Measurements from ENCODE around the gene GOLGA7B.

Gene GOLGA7B

GRCh38 chr10:97895915-97896314 lies 46.3 kb downstream of the GOLGA7B start:
- DNase-seq (ENCODE audit: low read depth): no peak

- DNase-seq (ENCODE audit: low read depth): no peak
Measured at GRCh38 chr10:97896756-97897358, 47.2 kb downstream of the GOLGA7B start.

GRCh38 chr10:97898429-97898828 lies 48.8 kb downstream of the GOLGA7B start:
- DNase-seq (ENCODE audit: low read depth): no peak

GRCh38 chr10:97901381-97901780 lies 51.7 kb downstream of the GOLGA7B start:
- no peak for DNase-seq (ENCODE audit: low read depth)

GRCh38 chr10:97903128-97904017 lies 53.7 kb downstream of the GOLGA7B start:
- no peak for DNase-seq (ENCODE audit: low read depth)

- no peak for DNase-seq (ENCODE audit: low read depth)
Measured at GRCh38 chr10:97904018-97904381, 54.4 kb downstream of the GOLGA7B start.

- DNase-seq (ENCODE audit: low read depth): no peak
Measured at GRCh38 chr10:97904576-97904975, 54.9 kb downstream of the GOLGA7B start.

- DNase-seq (ENCODE audit: low read depth): no peak
Measured at GRCh38 chr10:97905276-97905675, 55.6 kb downstream of the GOLGA7B start.

- DNase-seq (ENCODE audit: low read depth): no peak
Measured at GRCh38 chr10:97907211-97907610, 57.6 kb downstream of the GOLGA7B start.

GRCh38 chr10:97907830-97908229 lies 58.2 kb downstream of the GOLGA7B start:
- DNase-seq (ENCODE audit: low read depth): no peak

- no peak for DNase-seq (ENCODE audit: low read depth)
Measured at GRCh38 chr10:97910661-97911060, 61.0 kb downstream of the GOLGA7B start.

- DNase-seq (ENCODE audit: low read depth): no peak
Measured at GRCh38 chr10:97911217-97911616, 61.6 kb downstream of the GOLGA7B start.

GRCh38 chr10:97913193-97913592 lies 63.5 kb downstream of the GOLGA7B start:
- no peak for DNase-seq (ENCODE audit: low read depth)

- DNase-seq (ENCODE audit: low read depth): no peak
Measured at GRCh38 chr10:97913614-97914013, 64.0 kb downstream of the GOLGA7B start.

- no peak for DNase-seq (ENCODE audit: low read depth)
Measured at GRCh38 chr10:97914171-97914836, 64.7 kb downstream of the GOLGA7B start.

GRCh38 chr10:97914837-97915211 lies 65.2 kb downstream of the GOLGA7B start:
- DNase-seq (ENCODE audit: low read depth): peak; percentile 14

GRCh38 chr10:97915346-97916131 lies 65.9 kb downstream of the GOLGA7B start:
- DNase-seq (ENCODE audit: low read depth): no peak

GRCh38 chr10:97916586-97916985 lies 66.9 kb downstream of the GOLGA7B start:
- DNase-seq (ENCODE audit: low read depth): no peak

- no peak for DNase-seq (ENCODE audit: low read depth)
Measured at GRCh38 chr10:97919012-97919411, 69.4 kb downstream of the GOLGA7B start.

- DNase-seq (ENCODE audit: low read depth): no peak
Measured at GRCh38 chr10:97920865-97921264, 71.2 kb downstream of the GOLGA7B start.

All from fibroblast of the conjunctiva (primary cell).